HepG2 (cell line): Measurements from ENCODE around the gene ARRDC1. TPM values are rescaled to one million over a fixed set of nuclear protein-coding genes. Genes with fewer than 3 reads are reported as not detected.

Experiments used
- ATAC-seq: fragments of 200-7000 bp; cut with Tn5 transposase; 3 replicates; pipeline ENCODE4 v1.9.1; 2020; ENCODE audit warnings: mild to moderate bottlenecking, moderate library complexity
- BruUV-seq: library from RNA; stranded (reverse); fragments of 400-500 nt; replicated peaks from 2 replicates; lab custom pipeline; 2021; lab: Mats Ljungman, UMichigan
- CTCF ChIA-PET: fragments of 300-600 bp; formaldehyde crosslinking; extraction: SDS; loops from one replicate; lab custom pipeline; 2021; ENCODE audit warnings: low total read pairs, inconsistent platforms, low intra/inter-chr PET ratio; lab: Yijun Ruan, JAX
- POLR2A ChIA-PET: fragments of 350-600 bp; sonication (Branson Sonifier 250); formaldehyde crosslinking; loops from one replicate; lab custom pipeline; 2020; ENCODE audit warnings: antibody characterized with exemption, inconsistent platforms; lab: Yijun Ruan, JAX
- DNase-seq: peaks from one replicate; pipeline ENCODE4 v3.0.0-alpha.2; 2015; ENCODE audit warnings: low spot score
- FAIRE-seq: peaks from 3 replicates; lab custom pipeline; 2011; peaks lifted over from hg19 to GRCh38; lab: Jason Lieb, UNC
- H2AFZ ChIP-seq: one replicate; pipeline ENCODE4 v1.6.1; 2011; ENCODE audit warnings: low read length, inconsistent platforms
- H3K27ac ChIP-seq: fragments of 300-600 bp; 3 replicates; pipeline ENCODE4 v1.8.0; 2011; ENCODE audit warnings: mixed run types, mild to moderate bottlenecking, mixed read lengths, low read length, inconsistent platforms; ENCODE audit not compliant: insufficient read depth; ENCODE audit errors: extremely low read length
- H3K27me3 ChIP-seq, 2 experiments: fragments of 200-600 bp in 1 of 2; 2 replicates in 1 of 2; 3 replicates in 1 of 2; pipeline versions ENCODE4 v1.6.0 to v1.8.0; 2011; ENCODE audit warnings: low read length in 2 of 2, mild to moderate bottlenecking in 2 of 2, moderate library complexity in 2 of 2, inconsistent platforms in 1 of 2; ENCODE audit not compliant: insufficient read depth in 2 of 2, control insufficient read depth in 1 of 2
- H3K36me3 ChIP-seq, 2 experiments: fragments of 200-600 bp in 1 of 2; replicated peaks in 1 of 2; 2 replicates in 1 of 2; 3 replicates in 1 of 2; pipeline versions ENCODE4 v1.5.1 to v1.8.0; 2011; ENCODE audit warnings: low read length in 2 of 2, inconsistent platforms in 1 of 2; ENCODE audit not compliant: insufficient read depth in 2 of 2, control insufficient read depth in 1 of 2
- H3K4me1 ChIP-seq: 2 replicates; pipeline ENCODE4 v1.5.1; 2012; ENCODE audit warnings: low read length, inconsistent platforms; ENCODE audit not compliant: insufficient read depth
- H3K4me2 ChIP-seq: 2 replicates; pipeline ENCODE4 v1.6.0; 2011; ENCODE audit warnings: low read depth, low read length, inconsistent platforms
- H3K4me3 ChIP-seq, 3 experiments: fragments of 200-600 bp in 1 of 3; sonication (generic), shearing (Covaris generic) in 1 of 3; replicated peaks in 1 of 3; 2 replicates each; pipeline ENCODE4 v1.5.1; 2011 to 2016; ENCODE audit warnings: low read length in 3 of 3, inconsistent platforms in 2 of 3, low read depth in 2 of 3, mild to moderate bottlenecking in 2 of 3, control low read depth in 1 of 3, mixed read lengths in 1 of 3; ENCODE audit not compliant: insufficient read depth in 1 of 3
- H3K79me2 ChIP-seq: one replicate; pipeline ENCODE4 v1.6.1; 2011; ENCODE audit warnings: low read length, inconsistent platforms; ENCODE audit not compliant: insufficient read depth
- H3K9ac ChIP-seq: 2 replicates; pipeline ENCODE4 v1.6.0; 2011; ENCODE audit warnings: mild to moderate bottlenecking, low read depth, low read length, inconsistent platforms; ENCODE audit not compliant: insufficient read depth
- H3K9me3 ChIP-seq: 2 replicates; pipeline ENCODE4 v1.5.1; 2012; ENCODE audit warnings: mild to moderate bottlenecking, low read length
- H4K20me1 ChIP-seq: 2 replicates; pipeline ENCODE4 v1.6.0; 2011; ENCODE audit warnings: inconsistent platforms, mild to moderate bottlenecking, low read length, moderate library complexity; ENCODE audit not compliant: insufficient read depth
- CTCF ChIP-seq: sonication (generic); formaldehyde crosslinking; IDR thresholded peaks from 2 replicates; pipeline ENCODE4 v1.5.0; 2020; ENCODE audit warnings: mild to moderate bottlenecking, missing genetic modification reagents, moderate library complexity
- GATAD2A ChIP-seq: IDR thresholded peaks from 2 replicates; pipeline ENCODE4 v1.6.1; 2016
- RXRA ChIP-seq: sonication (generic); formaldehyde crosslinking; IDR thresholded peaks from 2 replicates; pipeline ENCODE4 v1.5.1; 2020; ENCODE audit warnings: missing genetic modification reagents
- ZBTB33 ChIP-seq: sonication (generic); formaldehyde crosslinking; IDR thresholded peaks from 2 replicates; pipeline ENCODE4 v1.4.0; 2020; ENCODE audit warnings: missing genetic modification reagents
- WGBS: methylation state at CpG from one replicate; pipeline ENCODE4 v1.1.6; 2017; ENCODE audit warnings: low lambda C conversion rate; 5-methylcytosine and 5-hydroxymethylcytosine counted together
- in situ Hi-C: cut with HindIII; loops from 2 replicates; pipeline ENCODE4 v1.10.0; 2017; ENCODE audit warnings: low pct_unique_long_range_greater_than_20kb; ENCODE audit not compliant: extremely low pct_ligation_motif_present
- intact Hi-C: fragments of 100-400 bp; cut with micrococcal nuclease; formaldehyde crosslinking; loops from one replicate; pipeline ENCODE4 v1.10.0; 2022; ENCODE audit not compliant: unreplicated experiment
- polyA plus RNA-seq, 8 experiments: library from polyadenylated mRNA; depleted of rRNA in 3 of 8; stranded (reverse) in 7 of 8; unstranded in 1 of 8; fragments of >200 nt; fragmentation: Illumina TruSeq in 4 of 8; extraction: Trizol in 4 of 8; gene quantifications; 2 replicates each; pipeline versions ENCODE4 v1.2.1 to v1.2.3, GENCODE V29; 2011 to 2016; ENCODE audit warnings: low read depth in 4 of 8, missing spikeins in 1 of 8, mixed read lengths in 1 of 8; ENCODE audit not compliant: insufficient read depth in 1 of 8
- total RNA-seq, 5 experiments: library from RNA; depleted of rRNA; stranded (reverse); fragments of >200 nt; fragmentation: Illumina TruSeq; extraction: Trizol; gene quantifications; 2 replicates each; pipeline ENCODE4 v1.2.3, GENCODE V29; 2016; ENCODE audit warnings: low read depth in 1 of 5

Gene ARRDC1
- total and polyA plus RNA-seq, 2 of the 13 experiments (the other 11 are each of a cell fraction or from before 2014, with no cell fraction given): 21.7 to 44.4 TPM

GRCh38 chr9:137579259-137579604 lies 26.3 kb upstream of the ARRDC1 start (continued):
- TF ChIP-seq GATAD2A: no peak

GRCh38 chr9:137580209-137580953 lies 25.1 kb upstream of the ARRDC1 start:
- CTCF ChIA-PET: no interaction called here
- no peak for ATAC-seq
- H3K4me2 ChIP-seq: no peak overlapping the region; the same call in 1 of the 2 replicates
- peaks cover 24% of the 10 kb centered on the region for H3K79me2 ChIP-seq
- no TSS peak for BruUV-seq
- WGBS: 89% methylated on average over 9 of the region's 23 CpGs
- no peak for FAIRE-seq
- H3K4me1 ChIP-seq: peaks cover 30% of the 10 kb centered on the region
- no peaks in the 10 kb centered on the region for H3K27me3 ChIP-seq
- no peaks in the 10 kb centered on the region for H3K9me3 ChIP-seq
- no peak overlapping the region for H3K27ac ChIP-seq
- no peak overlapping the region for H3K9ac ChIP-seq
- no peak overlapping the region for H2AFZ ChIP-seq
- intact Hi-C loops (no loop called here), in situ Hi-C loops (no loop called here)
- no peak overlapping the region for H3K4me3 ChIP-seq
- peaks cover 13 to 47% of the 10 kb centered on the region in 2 experiments; a peak in 4 of 5 replicates for H3K36me3 ChIP-seq
- no peak for DNase-seq
- TF ChIP-seq ZBTB33 (0 out of 2 replicates have a peak, but pooled peaks have one; percentile 28), CTCF (CRISPR knock-in tag) (peak; percentile 17), RXRA (CRISPR knock-in tag) (no peak)
- H4K20me1 ChIP-seq: no peaks in the 10 kb centered on the region; the same call in 1 of the 2 replicates
- POLR2A ChIA-PET: interaction anchor here (1.2 to 2.1 kb wide), 2 partner anchors 25 kb away, joined by 4 to 6 read pairs; partner anchors contain the start of gene ARRDC1
